Fibroblast of lung (primary cell): Measurements from ENCODE around the gene RPF1.
A peak's percentile ranks its signal among the peaks of the same experiment; 100 is the strongest.

ENCODE experiments used
- EZH2 ChIP-seq: IDR thresholded peaks from 2 replicates; pipeline ENCODE4 v1.5.1; 2012; ENCODE audit warnings: low read length, control low read depth, mild to moderate bottlenecking; ENCODE audit errors: missing control alignments
- TF ChIP-seq, protein P1 (sequence below), 2 donors: IDR thresholded peaks in 1 of 2; conservative IDR thresholded peaks in 1 of 2; 1 replicate in 1 of 2; 2 replicates in 1 of 2; pipeline ENCODE4 v1.5.1; 2011 to 2012; ENCODE audit warnings: low read length in 2 of 2, control low read depth in 1 of 2, inconsistent platforms in 1 of 2, low read depth in 1 of 2, mild to moderate bottlenecking in 1 of 2

DNA sequence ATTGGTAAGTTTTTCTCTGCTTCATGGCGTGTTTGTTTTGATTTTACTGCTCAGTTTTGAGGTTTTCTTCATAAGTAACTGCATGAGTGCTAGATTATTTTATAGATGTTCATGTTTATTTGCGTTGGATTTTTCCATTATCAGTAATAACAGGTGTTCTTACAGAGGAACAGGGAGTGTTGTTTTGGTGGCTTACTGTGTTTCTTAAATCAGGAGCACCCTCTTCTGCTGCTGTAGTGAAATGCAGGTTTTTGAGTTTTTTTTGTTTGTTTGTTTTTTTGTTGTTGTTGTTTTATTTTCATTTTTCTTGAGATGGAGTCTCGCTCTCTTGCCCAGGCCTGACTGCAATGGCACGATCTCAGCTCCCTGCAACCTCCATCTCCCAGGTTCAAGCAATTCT lies 62.6 kb downstream of the RPF1 start:
- TF ChIP-seq, protein P1, sequence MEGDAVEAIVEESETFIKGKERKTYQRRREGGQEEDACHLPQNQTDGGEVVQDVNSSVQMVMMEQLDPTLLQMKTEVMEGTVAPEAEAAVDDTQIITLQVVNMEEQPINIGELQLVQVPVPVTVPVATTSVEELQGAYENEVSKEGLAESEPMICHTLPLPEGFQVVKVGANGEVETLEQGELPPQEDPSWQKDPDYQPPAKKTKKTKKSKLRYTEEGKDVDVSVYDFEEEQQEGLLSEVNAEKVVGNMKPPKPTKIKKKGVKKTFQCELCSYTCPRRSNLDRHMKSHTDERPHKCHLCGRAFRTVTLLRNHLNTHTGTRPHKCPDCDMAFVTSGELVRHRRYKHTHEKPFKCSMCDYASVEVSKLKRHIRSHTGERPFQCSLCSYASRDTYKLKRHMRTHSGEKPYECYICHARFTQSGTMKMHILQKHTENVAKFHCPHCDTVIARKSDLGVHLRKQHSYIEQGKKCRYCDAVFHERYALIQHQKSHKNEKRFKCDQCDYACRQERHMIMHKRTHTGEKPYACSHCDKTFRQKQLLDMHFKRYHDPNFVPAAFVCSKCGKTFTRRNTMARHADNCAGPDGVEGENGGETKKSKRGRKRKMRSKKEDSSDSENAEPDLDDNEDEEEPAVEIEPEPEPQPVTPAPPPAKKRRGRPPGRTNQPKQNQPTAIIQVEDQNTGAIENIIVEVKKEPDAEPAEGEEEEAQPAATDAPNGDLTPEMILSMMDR (conservative IDR thresholded peaks at IDR 0.05 in 1 of 2, IDR thresholded peaks at IDR 0.05 in 1 of 2; ENCODE audit: low read depth in 1 of 2, low read length in 2 of 2): peak in 1 of 2 donors; percentile 11
- TF ChIP-seq EZH2: no peak
